H1 (cell line): ENCODE data around the gene PSMA2. TPM values are rescaled to one million over a fixed set of nuclear protein-coding genes. Genes with fewer than 3 reads are reported as not detected.

ENCODE experiments used
- CTCF ChIA-PET: fragments of 300-600 bp; sonication (Branson Sonifier 250); formaldehyde crosslinking; loops from one replicate; lab custom pipeline; 2021; ENCODE audit not compliant: partially characterized antibody; lab: Charles Lee
- POLR2A ChIA-PET: fragments of 300-600 bp; sonication (Branson Sonifier 250); formaldehyde crosslinking; loops from one replicate; lab custom pipeline; 2021; ENCODE audit warnings: inconsistent platforms; ENCODE audit not compliant: partially characterized antibody; lab: Charles Lee
- DNase-seq, 2 experiments: peaks; one replicate each; pipeline versions ENCODE4 v3.0.0 to v3.0.0-alpha.2; 2010 to 2022; ENCODE audit warnings: low spot score in 2 of 2, low read depth in 1 of 2, mixed read lengths in 1 of 2
- FAIRE-seq: peaks from 2 replicates; lab custom pipeline; 2011; peaks lifted over from hg19 to GRCh38; lab: Jason Lieb, UNC
- H2AFZ ChIP-seq: 2 replicates; pipeline ENCODE4 v1.8.1; 2012; ENCODE audit warnings: low read length, inconsistent platforms
- H2AK5ac ChIP-seq: 2 replicates; pipeline ENCODE4 v1.6.1; 2013; ENCODE audit warnings: low read depth, low read length
- H2BK120ac ChIP-seq: replicated peaks from 2 replicates; pipeline ENCODE3; 2013; ENCODE audit warnings: low read depth, low read length, inconsistent platforms
- H2BK12ac ChIP-seq: 2 replicates; pipeline ENCODE4 v1.6.1; 2013; ENCODE audit warnings: low read depth, low read length
- H2BK15ac ChIP-seq: 2 replicates; pipeline ENCODE4 v1.6.1; 2013; ENCODE audit warnings: low read length
- H2BK20ac ChIP-seq: 2 replicates; pipeline ENCODE4 v1.6.1; 2013; ENCODE audit warnings: low read length
- H2BK5ac ChIP-seq: 2 replicates; pipeline ENCODE4 v1.6.1; 2013; ENCODE audit warnings: low read depth, low read length
- H3K14ac ChIP-seq: 2 replicates; pipeline ENCODE4 v1.6.1; 2013; ENCODE audit warnings: inconsistent platforms; ENCODE audit not compliant: insufficient read length
- H3K18ac ChIP-seq: 2 replicates; pipeline ENCODE4 v1.6.1; 2013; ENCODE audit warnings: low read length; ENCODE audit errors: extremely low read depth
- H3K23ac ChIP-seq: 2 replicates; pipeline ENCODE4 v1.6.1; 2013; ENCODE audit warnings: inconsistent platforms; ENCODE audit not compliant: insufficient read length
- H3K23me2 ChIP-seq: 2 replicates; pipeline ENCODE4 v1.6.1; 2013; ENCODE audit warnings: low read depth, low read length
- H3K27ac ChIP-seq: 2 replicates; pipeline ENCODE4 v1.6.1; 2011; ENCODE audit warnings: low read depth, low read length, inconsistent platforms
- H3K27me3 ChIP-seq, 4 experiments: replicated peaks in 1 of 4; 1 replicate in 1 of 4; 2 replicates in 3 of 4; pipeline versions ENCODE4 v1.6.1 to v1.8.1; 2011 to 2013; ENCODE audit warnings: low read length in 3 of 4, mild to moderate bottlenecking in 3 of 4, inconsistent platforms in 2 of 4, mixed read lengths in 2 of 4, moderate library complexity in 1 of 4; ENCODE audit not compliant: control insufficient read depth in 3 of 4, insufficient read depth in 3 of 4; ENCODE audit errors: extremely low read depth in 1 of 4
- H3K36me3 ChIP-seq, 4 experiments: 2 replicates each; pipeline versions ENCODE4 v1.6.1 to v1.8.1; 2011 to 2013; ENCODE audit warnings: mild to moderate bottlenecking in 4 of 4, low read length in 3 of 4, moderate library complexity in 2 of 4, control low read depth in 1 of 4, inconsistent platforms in 1 of 4; ENCODE audit not compliant: insufficient read depth in 4 of 4, control insufficient read depth in 2 of 4
- H3K4ac ChIP-seq: replicated peaks from 2 replicates; pipeline ENCODE3; 2013; ENCODE audit warnings: low read length, low read depth, mixed read lengths, inconsistent platforms; ENCODE audit not compliant: insufficient read length
- H3K4me1 ChIP-seq, 4 experiments: replicated peaks in 1 of 4; 1 replicate in 1 of 4; 2 replicates in 3 of 4; pipeline versions ENCODE4 v1.6.1 to v1.8.1; 2011 to 2013; ENCODE audit warnings: low read length in 3 of 4, inconsistent platforms in 2 of 4, mixed read lengths in 1 of 4; ENCODE audit not compliant: insufficient read depth in 4 of 4, control insufficient read depth in 3 of 4
- H3K4me2 ChIP-seq, 2 experiments: 2 replicates each; pipeline versions ENCODE4 v1.6.1 to v1.8.1; 2011 to 2013; ENCODE audit warnings: low read depth in 2 of 2, low read length in 2 of 2, control low read depth in 1 of 2, inconsistent platforms in 1 of 2, mild to moderate bottlenecking in 1 of 2; ENCODE audit not compliant: insufficient read depth in 1 of 2
- H3K4me3 ChIP-seq, 4 experiments: fragments of 200-600, 300-600 bp in 1 of 4; sonication (generic), shearing (Covaris generic), sonication (Bioruptor Twin) in 1 of 4; 2 replicates each; pipeline versions ENCODE4 v1.5.1 to v1.8.1; 2011 to 2016; ENCODE audit warnings: low read length in 4 of 4, low read depth in 3 of 4, control low read depth in 2 of 4, inconsistent platforms in 2 of 4, mild to moderate bottlenecking in 2 of 4, mixed read lengths in 1 of 4, moderate library complexity in 1 of 4; ENCODE audit not compliant: insufficient read depth in 2 of 4; ENCODE audit errors: extremely low read depth in 1 of 4
- H3K56ac ChIP-seq: replicated peaks from 2 replicates; pipeline ENCODE3; 2013; ENCODE audit warnings: low read depth, mild to moderate bottlenecking, mixed read lengths, low read length, inconsistent platforms; ENCODE audit not compliant: insufficient read length
- H3K79me1 ChIP-seq: 2 replicates; pipeline ENCODE4 v1.6.1; 2013; ENCODE audit warnings: low read depth, low read length, control low read depth
- H3K79me2 ChIP-seq, 2 experiments: 2 replicates each; pipeline versions ENCODE4 v1.6.1 to v1.8.1; 2012 to 2013; ENCODE audit warnings: low read length in 2 of 2, mild to moderate bottlenecking in 2 of 2, inconsistent platforms in 1 of 2; ENCODE audit not compliant: insufficient read depth in 2 of 2, control insufficient read depth in 1 of 2
- H3K9ac ChIP-seq, 4 experiments: replicated peaks in 1 of 4; 1 replicate in 1 of 4; 2 replicates in 3 of 4; pipeline versions ENCODE4 v1.6.1 to v1.8.1; 2011 to 2013; ENCODE audit warnings: low read depth in 3 of 4, low read length in 3 of 4, control low read depth in 2 of 4, mild to moderate bottlenecking in 2 of 4, moderate library complexity in 2 of 4, inconsistent platforms in 1 of 4; ENCODE audit errors: extremely low read depth in 1 of 4
- H3K9me3 ChIP-seq, 2 experiments: 2 replicates each; pipeline versions ENCODE4 v1.6.1 to v1.8.1; 2012 to 2013; ENCODE audit warnings: mild to moderate bottlenecking in 2 of 2, moderate library complexity in 2 of 2, control low read depth in 1 of 2, inconsistent platforms in 1 of 2, low read depth in 1 of 2, low read length in 1 of 2, mixed read lengths in 1 of 2; ENCODE audit not compliant: insufficient read depth in 2 of 2
- H4K20me1 ChIP-seq, 2 experiments: replicated peaks in 1 of 2; 2 replicates each; pipeline versions ENCODE3 to v1.8.1; 2011 to 2013; ENCODE audit warnings: inconsistent platforms in 2 of 2, low read length in 2 of 2, mild to moderate bottlenecking in 1 of 2; ENCODE audit not compliant: insufficient read depth in 2 of 2, control insufficient read depth in 1 of 2
- H4K5ac ChIP-seq: 2 replicates; pipeline ENCODE4 v1.6.1; 2013; ENCODE audit warnings: low read length, low read depth, mixed read lengths, inconsistent platforms; ENCODE audit not compliant: insufficient read length
- H4K8ac ChIP-seq: 2 replicates; pipeline ENCODE4 v1.8.0; 2013; ENCODE audit warnings: mild to moderate bottlenecking, moderate library complexity, low read length, inconsistent platforms; ENCODE audit not compliant: insufficient read depth; ENCODE audit errors: extremely low read depth
- H4K91ac ChIP-seq: replicated peaks from 2 replicates; pipeline ENCODE3; 2013; ENCODE audit warnings: low read length, mixed read lengths, inconsistent platforms; ENCODE audit not compliant: insufficient read length
- CEBPB ChIP-seq: IDR thresholded peaks from 2 replicates; pipeline ENCODE4 v1.6.1; 2012; ENCODE audit warnings: low read depth, low read length
- HDAC2 ChIP-seq, 2 experiments: fragments of 300-600 bp in 1 of 2; sonication (generic) in 1 of 2; IDR thresholded peaks; 2 replicates each; pipeline ENCODE4 v1.6.1; 2011 to 2012; ENCODE audit warnings: low read depth in 2 of 2, low read length in 2 of 2, mild to moderate bottlenecking in 2 of 2, moderate library complexity in 2 of 2, borderline replicate concordance in 1 of 2, inconsistent platforms in 1 of 2
- KDM1A ChIP-seq: fragments of 200-600, 300-600 bp; sonication (generic); IDR thresholded peaks from 2 replicates; pipeline ENCODE4 v1.7.1; 2016; ENCODE audit warnings: mild to moderate bottlenecking, low read length, borderline replicate concordance
- RAD21 ChIP-seq, 2 experiments: IDR thresholded peaks in 1 of 2; conservative IDR thresholded peaks in 1 of 2; 2 replicates each; pipeline ENCODE4 v1.6.1; 2011; ENCODE audit warnings: low read depth in 2 of 2, low read length in 2 of 2, improper control_type of control experiment in 1 of 2, inconsistent platforms in 1 of 2, mild to moderate bottlenecking in 1 of 2, moderate library complexity in 1 of 2
- SIN3A ChIP-seq, 2 experiments: IDR thresholded peaks in 1 of 2; conservative IDR thresholded peaks in 1 of 2; 2 replicates each; pipeline ENCODE4 v1.6.1; 2011 to 2012; ENCODE audit warnings: low read length in 2 of 2, improper control_type of control experiment in 1 of 2, low read depth in 1 of 2, mild to moderate bottlenecking in 1 of 2
- SP4 ChIP-seq: IDR thresholded peaks from 2 replicates; pipeline ENCODE4 v1.6.1; 2012; ENCODE audit warnings: low read length, inconsistent platforms
- WGBS, 2 experiments: shearing (Covaris generic) in 1 of 2; methylation state at CpG; one replicate each; pipeline versions ENCODE4 v1.1.6 to v1.1.7; 2013 to 2015; ENCODE audit warnings: low lambda C conversion rate in 2 of 2, mixed read lengths in 2 of 2, inconsistent platforms in 1 of 2, low coverage in 1 of 2, missing lambda C conversion rate in 1 of 2; ENCODE audit not compliant: insufficient replicate concordance in 2 of 2, insufficient coverage in 1 of 2, insufficient read length in 1 of 2; ENCODE audit errors: extremely low coverage in 1 of 2, missing lambda C conversion rate in 1 of 2; 5-methylcytosine and 5-hydroxymethylcytosine counted together
- polyA plus RNA-seq, 7 experiments: library from polyadenylated mRNA; depleted of rRNA in 3 of 7; stranded (reverse) in 5 of 7; unstranded in 2 of 7; fragments of >200 nt in 5 of 7; fragments of 200-250 nt in 2 of 7; gene quantifications; 1 replicate in 5 of 7; 2 replicates in 1 of 7; 4 replicates in 1 of 7; pipeline versions ENCODE4 v1.2.1 to v1.2.3, GENCODE V29; 2011 to 2013; ENCODE audit warnings: missing spikeins in 2 of 7, mixed read lengths in 2 of 7
- total RNA-seq: library from RNA; stranded (reverse); fragmentation: NEBNext Ultra II Directional; extraction: Animal tissue kit (Norgen Biotek cat#: 25700); gene quantifications from 2 replicates; pipeline ENCODE4 v1.2.1, GENCODE V29; 2021
- TF ChIP-seq, protein P1 (sequence below): IDR thresholded peaks from 2 replicates; pipeline ENCODE4 v1.6.1; 2011; ENCODE audit warnings: low read depth, mild to moderate bottlenecking, low read length; ENCODE audit not compliant: insufficient read depth

PSMA2 gene
- total and polyA plus RNA-seq, 2 of the 8 experiments (the other 6 are each of a cell fraction or from before 2014, with no cell fraction given) = 211 to 259 TPM

DNA sequence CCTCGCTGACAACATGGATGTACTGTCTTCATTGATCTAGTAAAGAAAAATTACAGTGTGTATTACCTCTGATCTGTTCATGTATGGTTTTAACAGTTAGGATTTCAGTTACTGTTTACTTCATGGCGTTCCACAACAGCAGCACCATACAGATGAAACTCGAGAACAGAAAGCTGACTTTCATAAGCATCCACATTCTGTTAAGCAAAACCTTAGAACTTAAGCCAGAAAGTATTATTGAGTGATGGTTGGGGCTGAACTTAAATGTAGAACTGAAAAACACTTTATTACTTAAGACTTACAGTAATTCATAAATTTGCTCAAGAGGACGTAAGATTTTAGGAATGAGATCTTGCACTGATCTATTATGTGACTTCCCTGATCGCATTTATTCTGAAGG lies 3.9 kb upstream of the PSMA2 start:
- H3K4me2 ChIP-seq = no peak overlapping the region
- peaks cover 17 to 39% of the 10 kb centered on the region in 2 experiments for H3K79me2 ChIP-seq
- no peaks in the 10 kb centered on the region for H3K79me1 ChIP-seq
- DNase-seq (no peak), FAIRE-seq (no peak)
- no peaks in the 10 kb centered on the region for H3K27me3 ChIP-seq
- peaks cover 9% of the 10 kb centered on the region; the same call in 1 of the 2 replicates for H3K23me2 ChIP-seq
- CTCF ChIA-PET = interaction anchor here (0.8 to 1.8 kb wide), 5 partner anchors 154 to 694 kb away, joined by 3 to 6 read pairs (median 3); no protein-coding TSS in a partner anchor
- no peak overlapping the region for H2AK5ac ChIP-seq
- H4K91ac ChIP-seq = no peak overlapping the region
- no peak overlapping the region for H3K56ac ChIP-seq
- H3K27ac ChIP-seq = no peak overlapping the region
- no peak overlapping the region for H2AFZ ChIP-seq
- H2BK12ac ChIP-seq = no peak overlapping the region
- peaks cover 0 to 2% of the 10 kb centered on the region in 2 experiments for H4K20me1 ChIP-seq
- TF ChIP-seq SP4 (no peak), CEBPB (no peak), HDAC2 (IDR thresholded peaks at IDR 0.05; ENCODE audit: borderline replicate concordance in 1 of 2, low read depth in 2 of 2, low read length in 2 of 2) (no peak), SIN3A (conservative IDR thresholded peaks at IDR 0.05 in 1 of 2, IDR thresholded peaks at IDR 0.05 in 1 of 2; ENCODE audit: low read depth in 1 of 2, low read length in 2 of 2) (no peak), RAD21 (IDR thresholded peaks at IDR 0.05 in 1 of 2, conservative IDR thresholded peaks at IDR 0.05 in 1 of 2; ENCODE audit: low read depth in 2 of 2, low read length in 2 of 2) (no peak), KDM1A (no peak)
- TF ChIP-seq, protein P1, sequence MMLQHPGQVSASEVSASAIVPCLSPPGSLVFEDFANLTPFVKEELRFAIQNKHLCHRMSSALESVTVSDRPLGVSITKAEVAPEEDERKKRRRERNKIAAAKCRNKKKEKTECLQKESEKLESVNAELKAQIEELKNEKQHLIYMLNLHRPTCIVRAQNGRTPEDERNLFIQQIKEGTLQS = no peak
- H2BK15ac ChIP-seq = no peak overlapping the region
- H3K9me3 ChIP-seq = no peaks in the 10 kb centered on the region
- H2BK20ac ChIP-seq = no peak overlapping the region
- no peak overlapping the region for H4K8ac ChIP-seq
- no peak overlapping the region for H4K5ac ChIP-seq
- H3K9ac ChIP-seq = no peak overlapping the region
- H3K23ac ChIP-seq = no peak overlapping the region
- POLR2A ChIA-PET = interaction anchor here (1.4 to 1.7 kb wide), 2 partner anchors 16 to 18 kb away, joined by 3 to 4 read pairs; no protein-coding TSS in a partner anchor
- no peak overlapping the region for H3K4ac ChIP-seq
- H2BK120ac ChIP-seq = no peak overlapping the region
- no peaks in the 10 kb centered on the region; a peak in 2 of 7 replicates for H3K4me1 ChIP-seq
- peaks cover 9 to 54% (median 34%) of the 10 kb centered on the region in 4 experiments for H3K36me3 ChIP-seq
- no peak overlapping the region for H2BK5ac ChIP-seq
- no peak overlapping the region for H3K4me3 ChIP-seq
- no peak overlapping the region for H3K14ac ChIP-seq
- H3K18ac ChIP-seq = no peak overlapping the region
- WGBS, 2 experiments = 95% methylated on average over 5 of the region's 5 CpGs; no CpG with 5 or more reads in 1 of the 2 experiments
